ENCODE measurements around the gene DCLK1. TPM values are rescaled to one million over a fixed set of nuclear protein-coding genes. Genes with fewer than 3 reads are reported as not detected.

Gene DCLK1
- total RNA-seq, 4 donors from 2014 or later, result 21.3 to 63.8 (median 40.9) TPM

DNA sequence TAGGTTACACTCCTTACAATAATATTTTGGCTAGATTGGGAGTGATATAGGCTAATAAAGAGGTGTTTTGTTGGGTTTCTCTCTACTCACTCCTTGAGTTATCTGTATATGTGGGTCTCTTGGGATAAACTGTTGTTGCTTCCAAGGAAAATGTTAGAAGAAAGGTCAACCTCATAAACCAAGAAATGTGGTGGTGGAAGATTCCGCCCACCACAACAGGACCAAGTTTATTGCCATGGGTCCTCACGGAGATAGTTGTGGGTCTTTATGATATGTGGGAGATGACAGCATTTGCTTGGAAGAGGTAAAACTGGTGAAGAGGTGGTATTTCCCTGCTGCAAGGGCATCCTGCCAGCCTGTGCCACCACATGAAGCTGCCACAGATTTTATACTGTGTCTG, 259.6 kb downstream of the DCLK1 start:
- H3K36me3 ChIP-seq, result no peaks in the 10 kb centered on the region
- H3K27me3 ChIP-seq, result no peaks in the 10 kb centered on the region
- TF ChIP-seq EP300 (IDR thresholded peaks at IDR 0.05) (no peak), POLR2A (IDR thresholded peaks at IDR 0.05) (no peak)
- TF ChIP-seq, protein P1, sequence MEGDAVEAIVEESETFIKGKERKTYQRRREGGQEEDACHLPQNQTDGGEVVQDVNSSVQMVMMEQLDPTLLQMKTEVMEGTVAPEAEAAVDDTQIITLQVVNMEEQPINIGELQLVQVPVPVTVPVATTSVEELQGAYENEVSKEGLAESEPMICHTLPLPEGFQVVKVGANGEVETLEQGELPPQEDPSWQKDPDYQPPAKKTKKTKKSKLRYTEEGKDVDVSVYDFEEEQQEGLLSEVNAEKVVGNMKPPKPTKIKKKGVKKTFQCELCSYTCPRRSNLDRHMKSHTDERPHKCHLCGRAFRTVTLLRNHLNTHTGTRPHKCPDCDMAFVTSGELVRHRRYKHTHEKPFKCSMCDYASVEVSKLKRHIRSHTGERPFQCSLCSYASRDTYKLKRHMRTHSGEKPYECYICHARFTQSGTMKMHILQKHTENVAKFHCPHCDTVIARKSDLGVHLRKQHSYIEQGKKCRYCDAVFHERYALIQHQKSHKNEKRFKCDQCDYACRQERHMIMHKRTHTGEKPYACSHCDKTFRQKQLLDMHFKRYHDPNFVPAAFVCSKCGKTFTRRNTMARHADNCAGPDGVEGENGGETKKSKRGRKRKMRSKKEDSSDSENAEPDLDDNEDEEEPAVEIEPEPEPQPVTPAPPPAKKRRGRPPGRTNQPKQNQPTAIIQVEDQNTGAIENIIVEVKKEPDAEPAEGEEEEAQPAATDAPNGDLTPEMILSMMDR (IDR thresholded peaks at IDR 0.05), result no peak
- no peak overlapping the region for H3K4me3 ChIP-seq
- H3K9me3 ChIP-seq, result no peaks in the 10 kb centered on the region
- WGBS, 2 donors, result 63 to 69% methylated on average over 2 of the region's 2 CpGs
- DNase-seq (ENCODE audit: low spot score in 2 of 2), result no peak
- H3K27ac ChIP-seq, result no peak overlapping the region
- no peaks in the 10 kb centered on the region for H3K4me1 ChIP-seq

DNA sequence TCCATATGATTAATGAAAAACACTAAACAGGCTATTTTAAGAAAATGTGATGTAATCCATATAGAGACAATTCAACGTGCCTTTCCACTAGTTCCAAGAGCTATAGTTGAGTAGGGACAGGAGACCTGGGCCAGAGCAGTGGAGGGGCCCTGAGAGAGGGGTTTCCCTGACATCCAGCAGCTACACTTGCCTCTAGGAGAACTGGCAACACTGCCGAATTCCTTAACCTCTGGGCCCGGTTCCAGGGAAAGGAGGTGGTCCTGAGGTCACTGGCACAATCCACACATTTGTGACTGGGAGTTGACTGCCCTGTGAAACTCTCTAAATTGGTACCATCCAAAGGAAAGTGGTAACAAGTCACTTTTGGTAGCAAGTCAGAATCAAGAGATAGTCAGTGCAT, 264.4 kb downstream of the DCLK1 start:
- H3K27ac ChIP-seq, result no peak overlapping the region
- no peak overlapping the region for H3K4me3 ChIP-seq
- H3K27me3 ChIP-seq, result no peaks in the 10 kb centered on the region
- H3K4me1 ChIP-seq, result no peaks in the 10 kb centered on the region
- 27 to 38% methylated on average over 3 of the region's 3 CpGs for WGBS, 2 donors
- no peak for DNase-seq (ENCODE audit: low spot score in 2 of 2)
- H3K9me3 ChIP-seq, result no peaks in the 10 kb centered on the region
- H3K36me3 ChIP-seq, result no peaks in the 10 kb centered on the region
- no peak for TF ChIP-seq POLR2A (IDR thresholded peaks at IDR 0.05)
- no peak for TF ChIP-seq EP300 (IDR thresholded peaks at IDR 0.05)
- TF ChIP-seq, protein P1 (IDR thresholded peaks at IDR 0.05), result no peak

DNA sequence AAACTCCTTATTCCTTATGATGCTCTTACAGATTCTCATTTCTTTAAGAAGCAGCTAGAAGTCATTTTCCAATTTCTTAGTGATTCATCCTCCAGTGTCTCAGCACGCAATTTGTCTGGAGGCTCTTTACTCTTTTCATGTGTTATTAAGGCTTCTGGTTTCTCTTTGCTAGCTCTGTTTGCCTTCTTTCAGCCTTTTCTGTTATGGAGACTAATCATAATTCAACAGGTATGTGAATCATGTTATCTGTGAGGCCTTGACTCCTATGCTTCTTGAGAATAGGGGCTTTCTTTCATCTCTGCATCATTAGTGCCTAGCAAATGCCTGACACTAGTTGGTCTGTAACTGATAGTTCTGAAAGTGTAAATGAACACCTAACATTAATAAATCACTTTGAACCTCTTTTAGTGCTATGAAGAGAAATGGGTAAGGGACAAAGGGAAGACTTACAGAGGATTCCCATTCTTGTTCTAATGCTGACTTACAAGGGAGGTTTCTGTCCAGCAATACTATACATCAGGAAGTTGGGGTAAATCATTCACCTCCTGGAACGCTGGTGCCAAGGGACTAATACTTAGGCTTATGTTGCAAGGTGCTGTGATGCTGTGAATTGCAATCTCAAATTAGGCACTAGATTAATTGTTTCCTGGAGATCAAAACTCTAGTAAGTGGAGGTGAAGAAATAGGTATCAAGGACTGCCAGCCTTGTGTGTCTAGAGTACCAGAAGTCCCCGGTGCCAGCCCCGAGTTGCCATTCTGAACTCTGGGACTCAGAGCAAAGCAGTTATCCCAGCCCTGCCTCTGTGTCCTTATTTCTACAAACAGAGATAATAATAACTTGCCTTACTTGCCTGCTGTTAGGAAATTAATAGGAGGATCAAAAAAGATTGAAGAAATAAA, 265.6 kb downstream of the DCLK1 start:
- no peak overlapping the region for H3K4me3 ChIP-seq
- H3K4me1 ChIP-seq, result no peaks in the 10 kb centered on the region
- 88 to 89% methylated on average over 4 of the region's 4 CpGs for WGBS, 2 donors
- H3K9me3 ChIP-seq, result no peaks in the 10 kb centered on the region
- no peak overlapping the region for H3K27ac ChIP-seq
- TF ChIP-seq EP300 (IDR thresholded peaks at IDR 0.05) (no peak), POLR2A (IDR thresholded peaks at IDR 0.05) (no peak)
- TF ChIP-seq, protein P1 (IDR thresholded peaks at IDR 0.05), result no peak
- no peaks in the 10 kb centered on the region for H3K27me3 ChIP-seq
- no peak for DNase-seq (ENCODE audit: low spot score in 2 of 2)
- no peaks in the 10 kb centered on the region for H3K36me3 ChIP-seq

DNA sequence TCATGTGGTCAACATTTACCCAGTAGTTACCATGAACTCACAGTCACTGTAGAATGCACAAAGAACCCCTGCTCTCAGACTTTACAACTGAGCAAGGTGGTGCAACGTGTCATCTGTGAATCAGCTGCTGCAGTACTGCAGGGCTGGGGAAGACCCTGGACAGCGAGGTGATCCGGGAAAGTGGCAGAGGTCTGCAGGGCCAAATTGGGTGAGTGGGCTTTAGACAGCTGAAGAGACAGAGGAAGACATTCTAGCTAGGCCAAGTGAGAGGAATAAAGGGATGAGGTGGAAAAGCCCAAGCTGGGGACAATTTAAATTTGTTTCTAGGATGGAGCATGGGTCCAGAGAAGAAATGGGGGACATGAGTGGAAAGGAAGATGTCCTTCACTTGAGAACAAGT, 270.5 kb downstream of the DCLK1 start:
- TF ChIP-seq EP300 (IDR thresholded peaks at IDR 0.05) (no peak), POLR2A (IDR thresholded peaks at IDR 0.05) (no peak)
- TF ChIP-seq, protein P1 (IDR thresholded peaks at IDR 0.05), result no peak
- Histone ChIP-seq H3K27me3 (no peaks in the 10 kb centered on the region), H3K4me3 (no peak overlapping the region), H3K4me1 (peaks cover 0 to 34% (median 10%) of the 10 kb centered on the region in 4 donors), H3K9me3 (no peaks in the 10 kb centered on the region), H3K27ac (peak overlapping the region in 2 of 4 donors; percentile 85 to 87), H3K36me3 (no peaks in the 10 kb centered on the region)
- no peak for DNase-seq (ENCODE audit: low spot score in 2 of 2)
- 84 to 91% methylated on average over 3 of the region's 3 CpGs for WGBS, 2 donors

DNA sequence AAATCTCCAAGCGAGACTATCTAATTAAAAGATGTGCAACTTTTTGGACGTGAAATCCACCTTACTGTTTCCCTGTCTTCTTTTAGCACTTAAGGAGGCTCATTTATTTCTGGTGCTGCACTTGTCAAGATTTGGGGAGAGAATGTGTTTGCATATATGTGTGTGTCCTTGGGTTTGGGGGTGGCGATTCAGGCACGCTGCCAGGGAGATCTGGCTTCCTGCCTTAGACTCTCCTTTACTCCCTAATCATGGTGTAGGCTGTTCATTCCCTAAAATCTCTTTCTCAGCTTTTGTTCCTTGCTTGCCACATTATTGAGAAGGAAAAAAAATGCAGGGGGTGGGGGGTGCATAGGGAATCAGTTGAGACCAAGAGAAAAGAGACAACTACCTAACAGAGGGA, 271.2 kb downstream of the DCLK1 start:
- Histone ChIP-seq H3K4me3 (no peak overlapping the region), H3K27ac (peak overlapping the region in 3 of 4 donors; percentile 61 to 87 (median 85)), H3K9me3 (no peaks in the 10 kb centered on the region), H3K27me3 (no peaks in the 10 kb centered on the region), H3K36me3 (no peaks in the 10 kb centered on the region), H3K4me1 (peaks cover 0 to 36% (median 10%) of the 10 kb centered on the region in 4 donors)
- 65 to 70% methylated on average over 4 of the region's 4 CpGs for WGBS, 2 donors
- no peak for DNase-seq (ENCODE audit: low spot score in 2 of 2)
- TF ChIP-seq, protein P1 (IDR thresholded peaks at IDR 0.05), result no peak
- TF ChIP-seq EP300 (IDR thresholded peaks at IDR 0.05) (no peak), POLR2A (IDR thresholded peaks at IDR 0.05) (no peak)

All from tibial nerve (tissue), 4 donors.